GM15510 (cell line): ENCODE results near the gene LANCL1.

Experiments used
- POLR2A ChIP-seq: IDR thresholded peaks from 3 replicates; pipeline ENCODE4 v1.6.1; 2011; ENCODE audit warnings: borderline replicate concordance; ENCODE audit not compliant: insufficient read length; ENCODE audit errors: extremely low read depth

LANCL1 gene

GRCh38 chr2:210476194-210477128 is at the start of gene LANCL1:
Gene LANCL1, minus strand, starts transcription at chr2:210476759. Its CDS starts 363 bp downstream, at chr2:210476396.
- TF ChIP-seq POLR2A: peak; percentile 83

- TF ChIP-seq POLR2A: no peak
Measured at GRCh38 chr2:210524533-210524932, 48.0 kb upstream of the LANCL1 start.

GRCh38 chr2:210523650-210524289 is 47.2 kb upstream of the LANCL1 start:
- no peak for TF ChIP-seq POLR2A

- no peak for TF ChIP-seq POLR2A
Measured at GRCh38 chr2:210522399-210522798, 45.8 kb upstream of the LANCL1 start.

- TF ChIP-seq POLR2A: no peak
Measured at GRCh38 chr2:210519594-210519993, 43.0 kb upstream of the LANCL1 start.

- no peak for TF ChIP-seq POLR2A
Measured at GRCh38 chr2:210517264-210517663, 40.7 kb upstream of the LANCL1 start.

GRCh38 chr2:210515911-210516310 is 39.4 kb upstream of the LANCL1 start:
- TF ChIP-seq POLR2A: no peak

- no peak for TF ChIP-seq POLR2A
Measured at GRCh38 chr2:210503725-210504191, 27.2 kb upstream of the LANCL1 start.

- no peak for TF ChIP-seq POLR2A
Measured at GRCh38 chr2:210503001-210503623, 26.6 kb upstream of the LANCL1 start.

- TF ChIP-seq POLR2A: no peak
Measured at GRCh38 chr2:210496512-210496911, 20.0 kb upstream of the LANCL1 start.

- no peak for TF ChIP-seq POLR2A
Measured at GRCh38 chr2:210493528-210493927, 17.0 kb upstream of the LANCL1 start.

- no peak for TF ChIP-seq POLR2A
Measured at GRCh38 chr2:210481601-210482175, 5.1 kb upstream of the LANCL1 start.

- no peak for TF ChIP-seq POLR2A
Measured at GRCh38 chr2:210480764-210481163, 4.2 kb upstream of the LANCL1 start.

- TF ChIP-seq POLR2A: no peak
Measured at GRCh38 chr2:210480079-210480478, 3.5 kb upstream of the LANCL1 start.

GRCh38 chr2:210478661-210479060 is 2.1 kb upstream of the LANCL1 start:
- no peak for TF ChIP-seq POLR2A

- no peak for TF ChIP-seq POLR2A
Measured at GRCh38 chr2:210477496-210477895, 937 bp upstream of the LANCL1 start.

GRCh38 chr2:210475706-210476105 is 853 bp downstream of the LANCL1 start:
- no peak for TF ChIP-seq POLR2A
